ENCODE measurements around the gene OVAAL.
"Not testable (repeated sequence)": the region's sequence is repeated elsewhere in the genome, so short reads cannot be mapped to it uniquely, and the experiment has no call there.

- not testable (repeated sequence) for TF ChIP-seq BHLHE40 (IDR thresholded peaks at IDR 0.05; ENCODE audit: borderline replicate concordance); ELF4 (IDR thresholded peaks at IDR 0.05); SUZ12 (IDR thresholded peaks at IDR 0.05); ARNT (IDR thresholded peaks at IDR 0.05); SP1 (IDR thresholded peaks at IDR 0.05); FOXA1 (IDR thresholded peaks at IDR 0.05); TARDBP (IDR thresholded peaks at IDR 0.05)
Measured at GRCh38 chr1:180553046-180553445, 5.7 kb upstream of the OVAAL start.
